AG10803 (cell line): ENCODE data around the gene POFUT2.

Experiments used
- DNase-seq: peaks from one replicate; pipeline ENCODE4 v3.0.0; 2010; ENCODE audit warnings: low read depth
- H3K4me3 ChIP-seq: 2 replicates; pipeline ENCODE4 v1.5.1; 2011; ENCODE audit warnings: mild to moderate bottlenecking, low read length, control low read depth
- TF ChIP-seq, protein P1 (sequence below): conservative IDR thresholded peaks from 2 replicates; pipeline ENCODE4 v1.5.1; 2011; ENCODE audit warnings: mild to moderate bottlenecking, low read length, control low read depth, inconsistent platforms

POFUT2 gene

DNA sequence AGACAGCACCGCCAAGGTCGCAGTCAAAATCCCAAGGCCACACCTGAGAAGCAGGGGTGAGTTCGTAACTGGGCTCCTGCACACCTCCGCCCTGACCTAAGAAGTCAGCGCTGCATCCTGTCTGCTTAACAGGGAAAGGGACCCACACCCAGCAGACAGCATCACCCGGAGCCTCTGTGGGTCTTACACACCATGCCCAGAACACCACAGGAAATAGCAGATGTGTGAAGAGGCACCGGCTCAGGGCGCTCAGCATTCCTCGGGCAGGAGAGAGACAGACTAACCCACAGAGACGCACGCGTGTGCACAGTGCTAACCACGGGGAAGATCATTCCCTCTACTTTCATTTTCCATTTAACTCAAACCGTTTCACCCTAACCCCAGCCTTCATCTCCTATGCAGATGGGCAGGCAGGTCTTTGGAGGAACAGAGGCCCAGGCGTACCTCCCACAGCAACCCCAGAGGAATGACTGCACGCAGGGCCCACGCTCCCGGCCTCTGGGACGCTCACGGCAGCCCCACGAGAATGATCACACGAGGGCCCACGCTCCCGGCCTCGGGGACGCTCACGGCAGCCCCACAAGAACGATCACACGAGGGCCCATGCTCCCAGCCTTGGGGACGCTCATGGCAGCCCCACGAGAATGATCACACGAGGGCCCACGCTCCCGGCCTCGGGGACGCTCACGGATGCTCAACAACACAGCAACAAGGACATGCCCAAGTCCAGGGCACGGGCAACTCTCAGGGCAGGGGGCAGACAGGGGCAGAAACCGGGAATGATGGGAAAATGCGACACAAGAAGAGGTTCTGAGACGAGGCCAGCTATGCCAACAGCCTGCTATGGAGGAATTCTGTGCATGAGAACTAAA is 20.9 kb downstream of the POFUT2 start:
- peak; percentile 30 for DNase-seq
- H3K4me3 ChIP-seq, result no peak overlapping the region
- TF ChIP-seq, protein P1, sequence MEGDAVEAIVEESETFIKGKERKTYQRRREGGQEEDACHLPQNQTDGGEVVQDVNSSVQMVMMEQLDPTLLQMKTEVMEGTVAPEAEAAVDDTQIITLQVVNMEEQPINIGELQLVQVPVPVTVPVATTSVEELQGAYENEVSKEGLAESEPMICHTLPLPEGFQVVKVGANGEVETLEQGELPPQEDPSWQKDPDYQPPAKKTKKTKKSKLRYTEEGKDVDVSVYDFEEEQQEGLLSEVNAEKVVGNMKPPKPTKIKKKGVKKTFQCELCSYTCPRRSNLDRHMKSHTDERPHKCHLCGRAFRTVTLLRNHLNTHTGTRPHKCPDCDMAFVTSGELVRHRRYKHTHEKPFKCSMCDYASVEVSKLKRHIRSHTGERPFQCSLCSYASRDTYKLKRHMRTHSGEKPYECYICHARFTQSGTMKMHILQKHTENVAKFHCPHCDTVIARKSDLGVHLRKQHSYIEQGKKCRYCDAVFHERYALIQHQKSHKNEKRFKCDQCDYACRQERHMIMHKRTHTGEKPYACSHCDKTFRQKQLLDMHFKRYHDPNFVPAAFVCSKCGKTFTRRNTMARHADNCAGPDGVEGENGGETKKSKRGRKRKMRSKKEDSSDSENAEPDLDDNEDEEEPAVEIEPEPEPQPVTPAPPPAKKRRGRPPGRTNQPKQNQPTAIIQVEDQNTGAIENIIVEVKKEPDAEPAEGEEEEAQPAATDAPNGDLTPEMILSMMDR, result no peak

DNA sequence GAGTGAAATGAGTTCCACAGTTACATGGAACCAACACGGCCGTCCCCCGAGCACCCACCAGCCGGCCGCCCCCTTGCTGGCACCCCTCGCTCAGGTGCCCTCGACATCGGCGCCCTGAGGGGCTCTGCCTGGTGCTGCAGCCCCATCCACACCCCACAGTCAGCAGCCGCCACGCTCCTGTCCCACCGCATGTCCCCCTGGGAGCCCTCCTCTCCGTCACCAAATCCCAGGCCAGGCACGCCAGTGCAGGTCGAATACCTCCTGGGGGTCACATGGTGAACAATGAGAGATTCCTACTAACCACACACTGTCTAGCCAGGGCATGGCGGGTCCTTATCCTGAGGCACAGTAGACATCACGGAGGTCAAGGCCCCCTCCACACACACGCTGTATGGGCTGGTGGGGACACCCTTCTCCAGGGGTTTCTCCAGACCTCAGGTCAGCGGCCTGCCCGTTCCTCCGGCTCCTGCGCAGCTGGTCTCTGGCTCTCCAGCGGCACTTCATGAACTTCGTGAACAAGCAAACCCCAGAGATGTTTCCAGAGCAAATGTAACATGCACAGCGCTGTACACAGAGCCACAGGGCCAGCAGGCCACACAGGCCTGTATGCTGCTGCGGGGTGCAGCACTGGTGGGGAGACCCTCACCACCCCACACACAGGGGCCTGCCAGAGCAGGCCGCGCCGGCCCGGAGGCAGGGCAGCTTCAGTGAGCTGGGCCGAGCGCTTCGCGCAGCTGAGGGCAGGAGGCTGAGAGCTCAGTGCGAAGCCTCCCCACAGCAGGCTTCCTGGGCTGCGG is 21.8 kb downstream of the POFUT2 start:
- TF ChIP-seq, protein P1, result no peak

DNA sequence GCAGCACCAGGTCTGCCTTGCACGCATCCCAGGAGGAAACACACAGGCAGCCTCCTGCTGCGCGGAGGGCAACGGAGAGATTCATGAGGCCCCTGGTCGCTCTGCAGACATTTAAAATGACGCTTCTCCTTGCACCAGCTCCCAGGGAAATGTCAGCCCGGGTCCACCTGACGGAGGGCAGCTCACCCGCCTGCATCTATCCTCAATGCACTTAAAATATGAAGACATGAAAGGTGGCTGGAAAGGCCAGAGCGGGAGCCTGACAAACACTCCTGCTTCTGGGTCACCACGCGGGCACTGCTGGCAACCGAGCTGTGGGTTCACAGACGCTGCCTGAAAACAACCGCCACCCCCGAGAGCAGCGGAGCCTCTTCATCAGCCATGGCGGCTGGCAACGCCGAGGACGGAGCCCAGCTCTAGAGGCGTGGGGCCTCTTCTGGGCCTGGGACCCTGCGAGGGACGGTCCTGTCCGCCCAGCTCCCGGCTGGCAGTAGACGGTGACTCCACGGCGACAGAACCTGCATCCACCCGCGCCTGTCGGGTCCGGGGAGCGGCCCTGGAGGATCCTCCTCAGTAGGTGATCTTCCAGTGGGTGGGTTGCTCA is 22.7 kb downstream of the POFUT2 start:
- H3K4me3 ChIP-seq, result no peak overlapping the region
- no peak for DNase-seq
- TF ChIP-seq, protein P1, result no peak

More for the DNA sequence above, 21.8 kb downstream of the POFUT2 start:
- DNase-seq, result no peak
- H3K4me3 ChIP-seq, result no peak overlapping the region

DNA sequence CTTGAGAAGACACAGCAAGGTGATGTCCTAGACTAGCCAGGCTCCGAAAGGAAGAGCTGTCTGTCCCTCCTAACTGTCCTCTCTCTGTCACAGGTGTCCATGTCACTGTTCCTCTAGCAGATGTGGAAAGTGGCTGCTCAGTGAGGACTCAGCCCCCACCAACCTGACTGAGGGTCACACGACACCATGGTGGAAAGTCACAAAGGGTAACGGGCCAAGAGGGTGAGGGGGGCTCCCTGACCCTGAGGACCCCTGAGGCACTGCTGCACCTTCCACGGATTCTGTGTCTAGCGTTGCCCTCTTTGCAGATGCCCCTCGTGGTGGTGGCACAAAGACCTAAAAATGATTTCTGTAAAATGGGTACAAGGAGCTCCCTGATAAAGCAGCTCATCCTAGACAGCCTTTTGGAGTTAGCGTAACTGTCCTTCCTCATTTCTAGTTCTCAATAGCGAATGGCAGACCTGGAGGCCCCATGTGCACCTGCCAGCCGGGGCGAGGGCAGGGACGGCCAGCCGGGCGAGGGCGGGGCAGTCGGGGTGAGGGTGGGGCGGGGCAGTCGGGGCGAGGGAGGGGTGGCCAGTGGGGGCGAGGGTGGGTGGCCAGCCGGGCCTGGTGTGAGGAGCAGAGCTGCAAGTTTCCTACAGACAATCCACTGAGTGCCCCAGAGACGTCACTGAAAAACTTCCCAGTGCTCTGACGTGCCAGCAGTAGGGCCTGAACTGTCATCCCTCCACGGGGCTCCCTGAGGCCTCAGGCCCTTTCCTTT is 23.4 kb downstream of the POFUT2 start:
- TF ChIP-seq, protein P1, result no peak
- no peak overlapping the region for H3K4me3 ChIP-seq
- DNase-seq, result no peak

DNA sequence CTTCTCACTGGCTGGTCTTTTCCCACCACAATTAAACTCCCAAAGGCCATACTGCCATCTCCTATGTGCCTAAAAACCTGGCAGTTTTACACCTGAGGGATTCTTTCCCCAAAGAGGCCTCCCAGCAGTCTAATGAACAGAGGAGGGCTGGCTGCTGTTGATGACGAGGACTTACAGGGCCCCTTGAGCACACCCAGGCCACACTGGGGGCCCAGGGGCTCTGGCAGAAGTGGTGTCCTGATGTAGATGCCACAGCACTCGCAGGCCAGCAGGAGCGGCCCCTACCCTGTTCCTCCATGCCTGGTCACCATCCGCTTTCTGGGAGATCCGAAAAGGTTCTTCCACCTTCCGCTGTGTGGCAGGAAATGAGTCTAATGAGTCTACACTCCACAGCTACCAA is 24.2 kb downstream of the POFUT2 start:
- no peak for DNase-seq
- TF ChIP-seq, protein P1, result no peak

DNA sequence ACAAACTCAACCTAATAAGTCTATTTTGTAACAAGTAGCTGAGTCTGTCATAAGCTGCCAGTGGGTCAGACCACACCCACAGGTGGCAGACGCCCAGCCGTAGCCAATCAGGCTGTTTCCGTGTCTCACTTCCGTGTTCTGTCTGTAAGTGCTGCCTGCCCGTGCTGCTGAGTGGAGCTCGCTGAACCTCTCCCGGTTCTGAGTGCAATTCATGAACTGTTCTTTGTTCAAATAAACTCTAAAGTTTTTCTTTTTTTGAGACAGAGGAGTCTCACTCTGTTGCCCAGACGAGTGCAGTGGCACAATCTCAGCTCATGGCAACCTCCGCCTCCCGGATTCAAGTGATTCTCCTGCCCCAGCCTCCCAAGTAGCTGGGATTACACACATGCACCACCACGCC is 25.1 kb downstream of the POFUT2 start:
- TF ChIP-seq, protein P1, result no peak
- DNase-seq, result no peak
- H3K4me3 ChIP-seq, result no peak overlapping the region

More for the DNA sequence above, 24.2 kb downstream of the POFUT2 start:
- no peak overlapping the region for H3K4me3 ChIP-seq
